ENCODE results near the gene GRK5. TPM values are rescaled to one million over a fixed set of nuclear protein-coding genes. Genes with fewer than 3 reads are reported as not detected.
A peak's percentile ranks its signal among the peaks of the same experiment; 100 is the strongest.

The GRK5 gene
- polyA plus RNA-seq, 12 donors, result 12.2 to 25.1 (median 21.3) TPM; not detected in 1

- DNase-seq, result no peak
Observed at GRCh38 chr10:119191881-119192280, 15.5 kb upstream of the GRK5 start.

GRCh38 chr10:119197921-119198320 is 9.4 kb upstream of the GRK5 start:
- DNase-seq, result no peak

DNA sequence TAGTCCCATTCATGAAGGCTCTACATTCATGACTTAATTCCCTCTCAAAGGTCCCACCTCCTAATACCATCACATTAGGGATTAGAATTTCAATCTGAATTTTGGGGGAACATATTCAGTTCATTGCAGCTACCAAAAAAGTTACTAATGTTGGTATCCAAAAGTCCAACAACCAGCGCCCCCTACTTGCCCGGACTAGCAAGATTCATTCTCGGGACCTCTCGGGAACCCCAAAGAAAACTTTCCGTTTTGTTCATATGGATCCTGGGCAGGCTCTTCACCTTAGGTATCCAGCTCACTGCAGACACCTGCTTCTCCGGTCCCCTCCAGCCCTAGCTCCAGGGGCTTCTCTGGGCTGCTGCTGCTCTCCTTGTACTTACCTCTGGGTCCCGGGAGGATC is 8.9 kb upstream of the GRK5 start:
- DNase-seq, result no peak

- peak; percentile 80 for DNase-seq
Observed at GRCh38 chr10:119199231-119199992, 8.0 kb upstream of the GRK5 start.

DNA sequence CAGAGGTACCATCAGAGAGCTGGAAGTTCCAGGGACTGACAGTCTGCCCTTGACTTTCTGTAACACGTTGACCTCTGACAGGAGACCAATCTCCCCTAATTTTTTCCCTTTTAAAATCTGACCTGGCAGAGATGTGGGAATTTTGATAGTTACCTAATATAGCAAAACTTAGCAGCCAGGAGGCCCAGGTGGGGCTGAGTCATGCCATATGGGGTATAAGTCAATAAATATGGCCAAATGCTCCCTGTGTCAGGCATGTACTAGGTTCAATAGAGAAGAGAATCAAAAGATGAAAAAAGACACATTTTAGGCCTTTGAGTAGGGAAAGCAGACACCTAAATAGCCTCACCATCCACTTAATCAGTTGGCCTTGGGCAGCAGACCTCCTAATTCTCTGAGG is 6.1 kb upstream of the GRK5 start:
- DNase-seq, result no peak

GRCh38 chr10:119203006-119203405 is 4.4 kb upstream of the GRK5 start:
- DNase-seq, result no peak

DNA sequence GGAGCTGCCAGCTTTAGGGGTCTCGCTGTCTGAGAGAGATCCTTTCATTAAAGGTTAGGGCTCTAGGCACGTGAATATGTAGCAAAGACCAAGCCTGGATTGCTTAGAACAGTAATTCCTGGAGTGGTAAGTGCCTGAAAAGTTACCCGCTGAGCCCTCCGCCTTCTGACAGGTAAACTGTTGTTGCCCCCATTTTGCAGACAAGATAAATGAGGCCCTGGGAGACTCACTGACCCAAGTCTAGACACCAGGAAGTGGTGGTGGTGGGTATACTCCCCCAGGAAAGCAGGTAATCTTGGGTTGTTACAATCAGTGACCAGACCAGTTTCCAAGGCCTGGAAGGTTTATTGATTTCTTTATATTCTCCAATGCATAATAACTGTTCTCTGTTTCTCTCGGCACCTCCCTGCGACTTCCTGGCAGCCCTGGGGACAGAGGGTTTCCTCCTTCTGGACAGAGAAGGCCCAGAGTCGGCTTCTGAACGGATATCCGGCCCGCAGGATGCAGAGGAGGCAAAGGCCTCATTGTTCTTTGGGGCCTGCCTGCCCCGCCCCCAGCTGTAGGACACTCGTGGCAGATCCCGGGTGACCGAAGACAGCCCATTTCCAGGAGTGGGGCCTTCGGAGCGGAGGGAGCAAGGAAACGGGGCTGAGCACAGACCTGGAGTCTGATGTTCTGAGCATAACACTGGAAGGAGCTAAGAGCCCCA is 1.3 kb upstream of the GRK5 start:
- DNase-seq, result no peak

DNA sequence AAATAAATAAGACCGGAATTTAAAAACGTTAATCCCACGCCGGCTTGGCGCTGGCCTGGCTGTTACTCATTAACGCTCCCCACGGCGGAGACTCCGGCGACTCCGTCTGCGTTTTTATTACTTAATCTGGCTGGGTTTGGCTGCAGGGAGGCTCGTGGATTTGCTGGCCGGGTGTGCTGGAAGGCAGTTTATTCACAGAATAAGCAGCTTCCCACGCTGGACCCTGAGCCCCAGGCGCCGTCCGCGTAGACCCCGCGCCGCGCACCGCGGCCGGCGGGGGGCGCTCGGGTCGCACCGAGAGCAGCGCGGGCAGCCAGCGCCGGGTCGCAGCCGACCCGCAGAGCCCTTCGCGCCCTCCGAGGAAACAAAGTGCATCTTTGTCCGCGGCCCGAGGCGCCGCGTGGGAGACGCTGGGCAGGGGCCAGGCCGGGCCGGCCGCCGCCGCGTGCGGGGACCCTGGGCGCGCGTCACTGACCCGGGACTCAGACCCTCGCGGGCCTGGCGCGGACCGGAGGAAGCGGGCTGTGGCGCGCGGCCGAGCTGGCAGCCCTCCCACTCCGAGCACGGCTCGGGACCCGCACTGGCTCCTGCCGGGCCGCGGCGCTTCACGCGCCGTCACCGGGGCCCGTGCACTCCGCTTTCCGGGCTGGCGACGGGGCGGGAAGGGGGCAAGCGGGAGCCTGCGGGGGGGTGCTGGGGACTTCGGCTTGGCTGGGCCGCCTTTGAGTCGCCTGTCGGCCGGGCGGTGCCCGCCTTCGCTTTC is 587 bp upstream of the GRK5 start:
- DNase-seq, result peak; percentile 70

- DNase-seq, result peak; percentile 70
Observed at GRCh38 chr10:119207713-119208552, 562 bp downstream of the GRK5 start.

- no peak for DNase-seq
Observed at GRCh38 chr10:119208553-119208940, 1.2 kb downstream of the GRK5 start.

GRCh38 chr10:119209035-119209735 is 1.8 kb downstream of the GRK5 start:
- DNase-seq, result peak; percentile 66

DNA sequence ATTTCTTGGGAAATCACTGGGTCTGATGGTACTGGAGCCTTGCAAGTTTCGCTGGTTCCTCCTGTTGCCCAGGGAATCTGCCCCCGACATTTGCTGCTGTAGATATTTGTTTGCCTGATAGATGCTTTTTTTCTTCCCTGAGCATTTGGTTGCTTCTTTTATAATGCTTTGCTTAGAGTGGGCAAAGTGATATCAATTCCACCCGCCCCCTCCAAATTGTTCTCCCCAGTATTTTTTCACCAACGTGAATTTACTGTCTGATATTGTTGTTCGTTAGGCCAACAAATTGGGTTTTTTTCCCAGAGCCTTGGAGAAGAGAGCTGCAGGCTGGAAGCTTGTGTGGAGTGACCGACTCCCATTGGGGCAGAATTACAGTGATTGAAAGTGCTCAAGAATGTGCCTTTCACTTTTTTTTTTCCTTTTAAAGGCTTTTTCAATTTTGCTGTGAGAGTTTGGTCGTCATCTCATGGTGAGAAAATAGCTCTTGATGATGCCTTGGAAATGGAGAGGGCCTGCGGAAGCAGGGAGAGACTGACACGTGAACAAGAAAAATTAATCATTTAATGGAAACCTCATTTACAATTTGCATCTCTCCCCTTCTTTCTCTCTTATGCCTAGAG is 2.5 kb downstream of the GRK5 start:
- DNase-seq, result no peak

- DNase-seq, result no peak
Observed at GRCh38 chr10:119210633-119211032, 3.3 kb downstream of the GRK5 start.

DNA sequence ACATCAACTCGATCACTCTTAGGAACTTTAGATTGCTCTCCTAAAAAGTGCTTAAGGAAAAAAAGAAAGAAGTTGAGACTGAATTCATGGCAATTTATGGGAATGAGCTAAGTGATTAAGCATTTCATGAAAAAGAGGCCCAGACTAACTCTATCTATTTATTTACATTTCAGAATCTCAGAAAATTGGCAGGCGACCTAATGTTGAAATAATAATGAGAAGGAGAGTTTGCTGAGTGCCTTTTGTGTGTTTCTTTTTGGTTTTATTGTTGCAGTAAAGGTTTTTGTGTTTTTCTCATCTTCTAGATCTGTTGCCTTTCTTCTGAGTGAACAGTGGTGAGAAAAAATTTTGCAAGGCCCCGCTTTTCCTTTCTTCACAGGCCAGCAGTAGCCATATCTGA is 3.8 kb downstream of the GRK5 start:
- no peak for DNase-seq

- no peak for DNase-seq
Observed at GRCh38 chr10:119211625-119212441, 4.5 kb downstream of the GRK5 start.

GRCh38 chr10:119215371-119215770 is 8.0 kb downstream of the GRK5 start:
- no peak for DNase-seq

- no peak for DNase-seq
Observed at GRCh38 chr10:119216127-119216526, 8.8 kb downstream of the GRK5 start.

- no peak for DNase-seq
Observed at GRCh38 chr10:119217401-119217800, 10.0 kb downstream of the GRK5 start.

GRCh38 chr10:119217991-119218490 is 10.7 kb downstream of the GRK5 start:
- no peak for DNase-seq

DNA sequence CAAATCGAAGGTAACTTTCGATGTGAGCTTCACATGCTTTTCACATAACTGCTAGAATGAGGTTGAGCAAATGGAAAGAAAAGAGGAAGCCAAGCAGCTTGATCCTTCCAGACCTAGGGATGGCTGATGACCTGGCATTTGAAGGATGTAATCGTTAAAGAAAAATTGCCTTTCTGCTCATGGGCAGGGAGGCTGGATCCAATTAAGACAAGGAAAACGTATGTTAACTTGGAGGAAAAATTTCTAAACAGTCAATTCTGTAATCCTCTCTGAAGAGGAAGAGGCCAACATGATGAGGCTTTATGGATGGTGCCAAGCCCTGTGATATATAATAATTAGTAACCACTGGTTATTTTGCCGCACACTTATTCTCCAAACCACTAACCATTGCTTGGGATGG is 12.5 kb downstream of the GRK5 start:
- no peak for DNase-seq

All from muscle of arm (tissue), 12 donors.